PC-9 (cell line): ENCODE results near the gene ARHGEF7. TPM values are rescaled to one million over a fixed set of nuclear protein-coding genes. Genes with fewer than 3 reads are reported as not detected.

Source experiments
- BruUV-seq: library from RNA; stranded (reverse); fragments of 400-500 nt; replicated peaks from 2 replicates; lab custom pipeline; 2021; lab: Mats Ljungman, UMichigan
- CTCF ChIA-PET: fragments of 300-600 bp; sonication (Branson Sonifier 250); formaldehyde crosslinking; loops from one replicate; lab custom pipeline; 2022; ENCODE audit warnings: antibody characterized with exemption; lab: Charles Lee
- POLR2A ChIA-PET: fragments of 300-600 bp; sonication (Branson Sonifier 250); formaldehyde crosslinking; loops from one replicate; lab custom pipeline; 2022; ENCODE audit warnings: antibody characterized with exemption; ENCODE audit not compliant: unreplicated experiment; lab: Charles Lee
- DNase-seq, 2 experiments: peaks; one replicate each; pipeline versions ENCODE4 v3.0.0 to v3.0.0-alpha.2; 2015 to 2022; ENCODE audit warnings: mixed read lengths in 1 of 2
- H2AFZ ChIP-seq: fragments of 200-600 bp; sonication (generic); 2 replicates; pipeline ENCODE4 v1.8.1; 2017; ENCODE audit warnings: antibody characterized with exemption
- H3F3A ChIP-seq: fragments of 200-600 bp; sonication (generic); 2 replicates; pipeline ENCODE4 v1.8.1; 2017; ENCODE audit warnings: antibody characterized with exemption, mild to moderate bottlenecking, low read depth; ENCODE audit not compliant: insufficient read depth
- H3K27ac ChIP-seq: fragments of 200-600 bp; sonication (generic); 2 replicates; pipeline ENCODE4 v1.6.1; 2016; ENCODE audit warnings: mixed run types
- H3K27me3 ChIP-seq: fragments of 200-600 bp; sonication (generic); 2 replicates; pipeline ENCODE4 v1.6.1; 2016; ENCODE audit warnings: low read depth, mixed run types; ENCODE audit not compliant: insufficient read depth
- H3K36me3 ChIP-seq: fragments of 200-600 bp; sonication (generic); 2 replicates; pipeline ENCODE4 v1.6.1; 2016; ENCODE audit warnings: low read depth, mixed run types
- H3K4me1 ChIP-seq: fragments of 200-600 bp; sonication (generic); replicated peaks from 2 replicates; pipeline ENCODE4 v1.6.1; 2016; ENCODE audit warnings: mixed run types; ENCODE audit not compliant: insufficient read depth
- H3K4me2 ChIP-seq: fragments of 200-600 bp; sonication (generic); 2 replicates; pipeline ENCODE4 v1.6.1; 2017; ENCODE audit warnings: mixed run types
- H3K4me3 ChIP-seq: fragments of 200-600 bp; sonication (generic); 2 replicates; pipeline ENCODE4 v1.6.1; 2016; ENCODE audit warnings: mixed run types
- H3K79me2 ChIP-seq: fragments of 200-600 bp; sonication (generic); 2 replicates; pipeline ENCODE4 v1.6.1; 2017; ENCODE audit warnings: low read depth, mixed run types
- H3K9me2 ChIP-seq: fragments of 200-600 bp; sonication (generic); 2 replicates; pipeline ENCODE4 v1.8.1; 2017; ENCODE audit warnings: mild to moderate bottlenecking; ENCODE audit not compliant: insufficient read depth
- H3K9me3 ChIP-seq: fragments of 200-600 bp; sonication (generic); 2 replicates; pipeline ENCODE4 v1.8.1; 2016; ENCODE audit warnings: low read depth; ENCODE audit not compliant: insufficient read depth
- H4K20me1 ChIP-seq: fragments of 200-600 bp; sonication (generic); 2 replicates; pipeline ENCODE4 v1.8.1; 2017; ENCODE audit not compliant: insufficient read depth
- EZH2 ChIP-seq: fragments of 200-600 bp; sonication (generic); IDR thresholded peaks from 2 replicates; pipeline ENCODE4 v1.8.0; 2017; ENCODE audit warnings: antibody characterized with exemption, low read depth
- intact Hi-C: fragments of 100-400 bp; cut with micrococcal nuclease; formaldehyde crosslinking; loops from one replicate; pipeline ENCODE4 v1.10.0; 2022; ENCODE audit not compliant: unreplicated experiment
- total RNA-seq: library from RNA; stranded (reverse); gene quantifications from 2 replicates; pipeline ENCODE4 v1.2.3, GENCODE V29; 2021
- TF ChIP-seq, protein P1 (sequence below): fragments of 200-600 bp; sonication (generic); conservative IDR thresholded peaks from 2 replicates; pipeline ENCODE4 v1.6.1; 2017; ENCODE audit warnings: mixed run types, antibody characterized with exemption, mild to moderate bottlenecking, moderate library complexity

Gene ARHGEF7
- total RNA-seq, 1 experiment from 2014 or later = 37.0 TPM

DNA sequence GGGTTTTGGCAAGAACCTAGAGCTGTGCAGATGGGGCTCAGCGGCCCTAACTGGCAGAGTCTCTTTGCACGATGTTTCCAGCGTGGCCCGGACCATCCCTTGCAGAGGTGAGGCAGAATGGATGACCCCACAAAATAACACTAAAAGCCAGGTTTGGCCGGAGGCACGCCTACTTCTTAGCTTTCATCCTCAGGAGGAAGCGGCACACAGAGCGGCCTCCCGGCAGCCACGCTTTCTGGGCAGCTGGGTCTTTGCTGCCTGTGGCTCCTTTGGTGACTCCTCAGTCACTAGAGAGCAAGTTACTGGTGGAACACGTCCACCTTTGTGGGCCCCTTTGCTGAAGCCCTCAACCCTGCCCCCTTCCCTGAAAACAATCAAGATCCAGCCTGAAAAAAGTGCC is 230.6 kb downstream of the ARHGEF7 start:
- Histone ChIP-seq H3K79me2 (no peaks in the 10 kb centered on the region), H3K4me3 (no peak overlapping the region), H3K4me1 (no peaks in the 10 kb centered on the region), H3F3A (no peaks in the 10 kb centered on the region; the same call in 1 of the 2 replicates), H3K27me3 (peaks cover 96% of the 10 kb centered on the region), H3K27ac (no peak overlapping the region), H3K4me2 (no peak overlapping the region), H2AFZ (no peak overlapping the region), H3K9me2 (0 out of 2 replicates have a peak, but pooled peaks cover 4% of the 10 kb centered on the region), H3K36me3 (no peaks in the 10 kb centered on the region), H4K20me1 (no peaks in the 10 kb centered on the region), H3K9me3 (no peaks in the 10 kb centered on the region)
- BruUV-seq = no TSS peak
- intact Hi-C loops = no loop called here
- POLR2A ChIA-PET = no interaction called here
- CTCF ChIA-PET = no interaction called here
- TF ChIP-seq EZH2 = no peak
- TF ChIP-seq, protein P1, sequence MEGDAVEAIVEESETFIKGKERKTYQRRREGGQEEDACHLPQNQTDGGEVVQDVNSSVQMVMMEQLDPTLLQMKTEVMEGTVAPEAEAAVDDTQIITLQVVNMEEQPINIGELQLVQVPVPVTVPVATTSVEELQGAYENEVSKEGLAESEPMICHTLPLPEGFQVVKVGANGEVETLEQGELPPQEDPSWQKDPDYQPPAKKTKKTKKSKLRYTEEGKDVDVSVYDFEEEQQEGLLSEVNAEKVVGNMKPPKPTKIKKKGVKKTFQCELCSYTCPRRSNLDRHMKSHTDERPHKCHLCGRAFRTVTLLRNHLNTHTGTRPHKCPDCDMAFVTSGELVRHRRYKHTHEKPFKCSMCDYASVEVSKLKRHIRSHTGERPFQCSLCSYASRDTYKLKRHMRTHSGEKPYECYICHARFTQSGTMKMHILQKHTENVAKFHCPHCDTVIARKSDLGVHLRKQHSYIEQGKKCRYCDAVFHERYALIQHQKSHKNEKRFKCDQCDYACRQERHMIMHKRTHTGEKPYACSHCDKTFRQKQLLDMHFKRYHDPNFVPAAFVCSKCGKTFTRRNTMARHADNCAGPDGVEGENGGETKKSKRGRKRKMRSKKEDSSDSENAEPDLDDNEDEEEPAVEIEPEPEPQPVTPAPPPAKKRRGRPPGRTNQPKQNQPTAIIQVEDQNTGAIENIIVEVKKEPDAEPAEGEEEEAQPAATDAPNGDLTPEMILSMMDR = no peak
- DNase-seq = no peak

GRCh38 chr13:111346101-111346680 is 231.1 kb downstream of the ARHGEF7 start:
- TF ChIP-seq, protein P1 = no peak
- ChIA-PET CTCF (no interaction called here), POLR2A (no interaction called here)
- Histone ChIP-seq H3F3A (no peaks in the 10 kb centered on the region; the same call in 1 of the 2 replicates), H3K9me3 (no peaks in the 10 kb centered on the region), H3K27me3 (peaks cover 96% of the 10 kb centered on the region), H3K79me2 (no peaks in the 10 kb centered on the region), H2AFZ (no peak overlapping the region), H3K4me1 (no peaks in the 10 kb centered on the region), H3K9me2 (0 out of 2 replicates have a peak, but pooled peaks cover 5% of the 10 kb centered on the region), H3K4me2 (no peak overlapping the region), H3K4me3 (no peak overlapping the region), H4K20me1 (no peaks in the 10 kb centered on the region), H3K36me3 (no peaks in the 10 kb centered on the region), H3K27ac (no peak overlapping the region)
- BruUV-seq = no TSS peak
- intact Hi-C loops = no loop called here
- DNase-seq = no peak

- Histone ChIP-seq H2AFZ (no peak overlapping the region), H3K9me3 (no peaks in the 10 kb centered on the region), H3F3A (no peaks in the 10 kb centered on the region; the same call in 1 of the 2 replicates), H3K4me2 (no peak overlapping the region), H3K36me3 (no peaks in the 10 kb centered on the region), H3K27me3 (peaks cover 98% of the 10 kb centered on the region), H3K9me2 (0 out of 2 replicates have a peak, but pooled peaks cover 5% of the 10 kb centered on the region), H3K4me1 (no peaks in the 10 kb centered on the region), H3K27ac (no peak overlapping the region), H4K20me1 (peaks cover under 1% of the 10 kb centered on the region; the same call in 1 of the 2 replicates), H3K79me2 (no peaks in the 10 kb centered on the region), H3K4me3 (no peak overlapping the region)
- POLR2A ChIA-PET = no interaction called here
- CTCF ChIA-PET = no interaction called here
- no TSS peak for BruUV-seq
- no peak for TF ChIP-seq EZH2
- TF ChIP-seq, protein P1 = no peak
- DNase-seq = no peak
- intact Hi-C loops = no loop called here
These were observed 232.3 kb downstream of the ARHGEF7 start for GRCh38 chr13:111347438-111347837.
